ENCODE data around the gene LCE7A.

DNA sequence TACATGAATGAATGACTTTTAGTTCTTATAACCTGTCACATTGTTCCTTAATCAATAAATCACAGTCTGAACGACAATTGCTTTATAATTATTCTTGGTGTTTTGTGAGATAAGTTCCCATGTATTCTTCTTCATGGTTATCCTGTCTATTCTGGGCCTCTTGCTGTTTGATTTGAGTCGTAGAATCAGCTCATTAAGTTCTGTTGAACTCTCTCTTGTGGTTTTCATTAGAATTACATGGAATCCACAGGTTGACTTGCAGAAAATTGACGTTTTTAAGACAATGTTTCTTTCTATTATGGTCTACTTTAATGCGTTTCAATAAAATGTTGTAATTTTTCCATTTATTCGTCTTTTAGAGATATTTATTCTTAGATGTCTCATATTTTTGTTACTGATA lies 36.5 kb upstream of the LCE7A start:
- TF ChIP-seq, protein P1, sequence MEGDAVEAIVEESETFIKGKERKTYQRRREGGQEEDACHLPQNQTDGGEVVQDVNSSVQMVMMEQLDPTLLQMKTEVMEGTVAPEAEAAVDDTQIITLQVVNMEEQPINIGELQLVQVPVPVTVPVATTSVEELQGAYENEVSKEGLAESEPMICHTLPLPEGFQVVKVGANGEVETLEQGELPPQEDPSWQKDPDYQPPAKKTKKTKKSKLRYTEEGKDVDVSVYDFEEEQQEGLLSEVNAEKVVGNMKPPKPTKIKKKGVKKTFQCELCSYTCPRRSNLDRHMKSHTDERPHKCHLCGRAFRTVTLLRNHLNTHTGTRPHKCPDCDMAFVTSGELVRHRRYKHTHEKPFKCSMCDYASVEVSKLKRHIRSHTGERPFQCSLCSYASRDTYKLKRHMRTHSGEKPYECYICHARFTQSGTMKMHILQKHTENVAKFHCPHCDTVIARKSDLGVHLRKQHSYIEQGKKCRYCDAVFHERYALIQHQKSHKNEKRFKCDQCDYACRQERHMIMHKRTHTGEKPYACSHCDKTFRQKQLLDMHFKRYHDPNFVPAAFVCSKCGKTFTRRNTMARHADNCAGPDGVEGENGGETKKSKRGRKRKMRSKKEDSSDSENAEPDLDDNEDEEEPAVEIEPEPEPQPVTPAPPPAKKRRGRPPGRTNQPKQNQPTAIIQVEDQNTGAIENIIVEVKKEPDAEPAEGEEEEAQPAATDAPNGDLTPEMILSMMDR (conservative IDR thresholded peaks at IDR 0.05 in 1 of 2, IDR thresholded peaks at IDR 0.05 in 1 of 2; ENCODE audit: low read depth in 1 of 2, low read length in 2 of 2), result peak in 1 of 2 donors; percentile 41
- no peak for TF ChIP-seq EZH2 (IDR thresholded peaks at IDR 0.05; ENCODE audit: low read length, missing control alignments)

Measured in fibroblast of lung (primary cell).